Tibial artery (tissue), 4 donors: ENCODE data around the gene HS1BP3.

Experiments
- DNase-seq, 2 donors: peaks; one replicate each; pipeline ENCODE4 v3.0.0-alpha.2; 2019
- H3K27ac ChIP-seq, 2 donors: fragments of 200-600 bp; sonication (generic) in 1 of 2; 1 replicate in 1 of 2; 2 replicates in 1 of 2; pipeline ENCODE4 v1.5.1; 2018 to 2019; ENCODE audit warnings: mild to moderate bottlenecking in 1 of 2
- H3K27me3 ChIP-seq, 2 donors: fragments of 200-600 bp; sonication (generic) in 1 of 2; one replicate each; pipeline versions ENCODE4 v1.5.1 to v1.6.0; 2016 to 2019
- H3K36me3 ChIP-seq, 3 donors: fragments of 200-600 bp; sonication (generic) in 2 of 3; one replicate each; pipeline ENCODE4 v1.5.1; 2016 to 2019; ENCODE audit warnings: mild to moderate bottlenecking in 2 of 3
- H3K4me1 ChIP-seq, 4 donors: fragments of 200-600 bp; sonication (generic) in 2 of 4; 1 replicate in 3 of 4; 2 replicates in 1 of 4; pipeline ENCODE4 v1.5.1; 2016 to 2019
- H3K4me3 ChIP-seq, 2 donors: fragments of 200-600 bp; sonication (generic) in 1 of 2; 1 replicate in 1 of 2; 2 replicates in 1 of 2; pipeline ENCODE4 v1.5.1; 2018 to 2019; ENCODE audit warnings: mild to moderate bottlenecking in 2 of 2
- H3K9me3 ChIP-seq, 3 donors: fragments of 200-600 bp; sonication (generic) in 1 of 3; one replicate each; pipeline ENCODE4 v1.5.1; 2016 to 2019
- intact Hi-C: fragments of 100-400 bp; cut with DNase I; formaldehyde crosslinking; loops from one replicate; pipeline ENCODE4 v1.15.0; 2023; ENCODE audit warnings: low total_unique reads
- TF ChIP-seq, protein P1 (sequence below), 2 experiments: fragments of 200-600 bp in 1 of 2; fragments of 450-650 bp in 1 of 2; IDR thresholded peaks; one replicate each; pipeline ENCODE4 v1.5.1; 2017 to 2019; ENCODE audit warnings: antibody characterized with exemption in 2 of 2, mild to moderate bottlenecking in 1 of 2, moderate library complexity in 1 of 2

HS1BP3 gene

DNA sequence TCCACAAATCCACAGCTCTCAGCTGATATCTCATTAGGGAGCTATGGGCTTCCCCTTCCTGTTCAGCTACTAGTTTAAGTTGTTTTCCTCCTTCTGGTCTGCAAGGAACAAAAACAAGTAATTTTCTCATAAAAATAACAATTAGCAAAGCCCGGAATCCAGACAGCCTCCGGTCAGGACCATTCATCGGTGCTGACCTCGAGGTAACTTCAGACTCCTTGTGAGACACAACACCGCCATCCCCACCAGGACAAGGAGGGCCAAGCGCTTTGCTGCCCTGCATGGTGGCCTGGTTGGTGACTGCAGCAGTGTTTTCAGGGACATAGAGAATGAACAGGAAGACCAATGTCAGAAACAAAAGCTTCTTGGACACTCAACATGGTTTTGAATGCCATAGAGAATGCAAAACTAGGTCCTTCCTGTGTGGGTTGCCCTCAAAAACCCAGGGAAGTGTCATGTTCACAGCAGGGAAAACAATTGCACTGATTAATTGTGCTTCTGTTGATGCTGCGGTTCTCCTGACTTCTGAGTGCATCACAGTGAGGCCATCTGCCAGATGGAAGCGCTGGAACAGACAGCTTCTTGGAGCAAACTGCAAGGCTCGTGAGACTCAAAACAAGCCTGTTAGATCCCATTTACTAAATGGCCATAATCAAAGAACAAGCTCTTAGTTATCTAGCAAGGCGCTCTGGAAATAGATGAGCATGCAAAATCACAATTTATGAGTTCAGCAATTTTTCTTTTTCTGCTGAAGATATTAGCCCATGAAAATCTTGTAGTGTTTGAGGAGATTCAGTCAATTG lies 77.1 kb downstream of the HS1BP3 start:
- TF ChIP-seq, protein P1, sequence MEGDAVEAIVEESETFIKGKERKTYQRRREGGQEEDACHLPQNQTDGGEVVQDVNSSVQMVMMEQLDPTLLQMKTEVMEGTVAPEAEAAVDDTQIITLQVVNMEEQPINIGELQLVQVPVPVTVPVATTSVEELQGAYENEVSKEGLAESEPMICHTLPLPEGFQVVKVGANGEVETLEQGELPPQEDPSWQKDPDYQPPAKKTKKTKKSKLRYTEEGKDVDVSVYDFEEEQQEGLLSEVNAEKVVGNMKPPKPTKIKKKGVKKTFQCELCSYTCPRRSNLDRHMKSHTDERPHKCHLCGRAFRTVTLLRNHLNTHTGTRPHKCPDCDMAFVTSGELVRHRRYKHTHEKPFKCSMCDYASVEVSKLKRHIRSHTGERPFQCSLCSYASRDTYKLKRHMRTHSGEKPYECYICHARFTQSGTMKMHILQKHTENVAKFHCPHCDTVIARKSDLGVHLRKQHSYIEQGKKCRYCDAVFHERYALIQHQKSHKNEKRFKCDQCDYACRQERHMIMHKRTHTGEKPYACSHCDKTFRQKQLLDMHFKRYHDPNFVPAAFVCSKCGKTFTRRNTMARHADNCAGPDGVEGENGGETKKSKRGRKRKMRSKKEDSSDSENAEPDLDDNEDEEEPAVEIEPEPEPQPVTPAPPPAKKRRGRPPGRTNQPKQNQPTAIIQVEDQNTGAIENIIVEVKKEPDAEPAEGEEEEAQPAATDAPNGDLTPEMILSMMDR (IDR thresholded peaks at IDR 0.05), result no peak
- Histone ChIP-seq H3K4me3 (no peak overlapping the region), H3K4me1 (peaks cover 0 to 30% (median 19%) of the 10 kb centered on the region in 4 donors)

DNA sequence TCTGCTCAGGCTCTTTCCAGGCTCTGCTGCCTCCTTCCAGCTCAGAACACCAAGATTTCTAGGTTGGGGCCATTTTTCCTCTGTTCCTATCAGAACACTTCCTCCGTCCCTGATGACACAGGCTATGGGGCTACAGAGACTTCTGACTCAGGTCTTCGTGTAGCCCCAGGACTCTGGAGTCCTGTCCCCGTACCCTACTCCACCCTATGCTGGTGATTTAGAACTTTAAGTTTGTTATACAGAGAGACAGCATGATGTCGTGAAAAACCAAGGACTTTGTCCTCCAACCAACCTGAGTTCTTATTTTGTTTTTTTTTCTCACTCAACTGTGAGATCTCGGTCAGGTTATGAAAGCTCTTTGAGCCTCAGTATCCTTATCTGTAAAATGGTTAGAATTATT lies 78.7 kb downstream of the HS1BP3 start:
- DNase-seq, result no peak
- no peaks in the 10 kb centered on the region for H3K9me3 ChIP-seq
- H3K27ac ChIP-seq, result no peak overlapping the region
- intact Hi-C loops, result no loop called here
- TF ChIP-seq, protein P1 (IDR thresholded peaks at IDR 0.05), result no peak
- no peaks in the 10 kb centered on the region for H3K36me3 ChIP-seq
- H3K27me3 ChIP-seq, result no peaks in the 10 kb centered on the region
- H3K4me1 ChIP-seq, result peaks cover 0 to 23% (median 15%) of the 10 kb centered on the region in 4 donors
- no peak overlapping the region for H3K4me3 ChIP-seq

More for the DNA sequence above, 77.1 kb downstream of the HS1BP3 start:
- H3K9me3 ChIP-seq, result no peaks in the 10 kb centered on the region
- peak in 1 of 2 donors; percentile 69 for DNase-seq
- H3K27ac ChIP-seq, result peak overlapping the region; percentile 9 to 13
- no peaks in the 10 kb centered on the region for H3K36me3 ChIP-seq
- H3K27me3 ChIP-seq, result no peaks in the 10 kb centered on the region
- intact Hi-C loops, result no loop called here

GRCh38 chr2:20571644-20572215 lies 79.2 kb downstream of the HS1BP3 start:
- DNase-seq, result no peak
- H3K27me3 ChIP-seq, result no peaks in the 10 kb centered on the region
- H3K9me3 ChIP-seq, result no peaks in the 10 kb centered on the region
- no peak overlapping the region for H3K4me3 ChIP-seq
- H3K36me3 ChIP-seq, result no peaks in the 10 kb centered on the region
- TF ChIP-seq, protein P1 (IDR thresholded peaks at IDR 0.05), result no peak
- H3K27ac ChIP-seq, result no peak overlapping the region
- H3K4me1 ChIP-seq, result peaks cover 0 to 21% (median 15%) of the 10 kb centered on the region in 4 donors
- intact Hi-C loops, result no loop called here

GRCh38 chr2:20571231-20571630 lies 79.7 kb downstream of the HS1BP3 start:
- Histone ChIP-seq H3K27ac (no peak overlapping the region), H3K27me3 (no peaks in the 10 kb centered on the region), H3K36me3 (no peaks in the 10 kb centered on the region), H3K4me3 (no peak overlapping the region), H3K4me1 (peaks cover 0 to 21% (median 15%) of the 10 kb centered on the region in 4 donors), H3K9me3 (no peaks in the 10 kb centered on the region)
- intact Hi-C loops, result no loop called here
- DNase-seq, result no peak
- TF ChIP-seq, protein P1 (IDR thresholded peaks at IDR 0.05), result no peak

GRCh38 chr2:20570249-20570648 lies 80.6 kb downstream of the HS1BP3 start:
- intact Hi-C loops, result no loop called here
- Histone ChIP-seq H3K36me3 (no peaks in the 10 kb centered on the region), H3K27ac (peak overlapping the region in 1 of 2 donors; percentile 74), H3K4me1 (peaks cover 0 to 24% (median 15%) of the 10 kb centered on the region in 4 donors), H3K4me3 (no peak overlapping the region), H3K9me3 (no peaks in the 10 kb centered on the region), H3K27me3 (no peaks in the 10 kb centered on the region)
- DNase-seq, result no peak
- TF ChIP-seq, protein P1 (IDR thresholded peaks at IDR 0.05), result no peak
